HG02884 (cell line): ENCODE measurements around the gene TTLL1.
"Not testable (repeated sequence)": the region's sequence is repeated elsewhere in the genome, so short reads cannot be mapped to it uniquely, and the experiment has no call there.

Source experiments
- ATAC-seq: cut with Tn5 transposase; IDR thresholded peaks from one replicate; pipeline ENCODE4 v1.9.1; 2021; ENCODE audit warnings: mild to moderate bottlenecking, moderate library complexity; ENCODE audit not compliant: unreplicated experiment

TTLL1 gene

GRCh38 chr22:42995654-42996053 lies 93.5 kb downstream of the TTLL1 start:
- not testable (repeated sequence) for ATAC-seq

DNA sequence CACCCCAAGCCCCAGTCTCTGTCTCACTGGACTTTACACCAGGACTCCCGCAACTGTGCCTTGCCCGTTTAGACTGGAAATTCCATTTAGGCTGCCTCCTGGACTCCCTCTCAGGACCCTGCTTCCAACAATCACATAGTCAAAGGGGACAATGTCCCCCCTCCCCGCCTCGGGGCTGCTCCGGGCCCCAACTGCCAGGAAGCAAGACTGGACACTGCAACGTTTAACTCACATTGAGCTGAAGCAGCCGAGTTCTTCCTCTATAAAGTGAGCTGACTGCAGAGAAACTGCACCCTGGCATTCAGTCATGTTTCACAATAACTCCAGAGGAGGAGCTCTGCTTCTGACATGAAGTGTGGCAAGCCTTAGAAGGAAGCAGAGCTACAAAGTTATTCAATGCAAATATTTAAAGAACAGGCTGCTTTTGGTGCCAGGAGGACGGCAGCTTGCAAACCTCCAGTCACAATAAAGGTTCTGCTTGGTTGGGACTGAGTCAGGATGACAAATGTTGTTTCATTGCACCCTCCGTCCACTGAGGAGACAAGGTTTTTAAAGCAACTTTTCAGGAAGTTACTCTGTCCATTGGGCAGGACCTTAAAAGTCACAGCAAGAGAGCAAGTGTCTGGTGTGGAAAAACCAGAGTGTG lies 94.2 kb downstream of the TTLL1 start:
- ATAC-seq = no peak

DNA sequence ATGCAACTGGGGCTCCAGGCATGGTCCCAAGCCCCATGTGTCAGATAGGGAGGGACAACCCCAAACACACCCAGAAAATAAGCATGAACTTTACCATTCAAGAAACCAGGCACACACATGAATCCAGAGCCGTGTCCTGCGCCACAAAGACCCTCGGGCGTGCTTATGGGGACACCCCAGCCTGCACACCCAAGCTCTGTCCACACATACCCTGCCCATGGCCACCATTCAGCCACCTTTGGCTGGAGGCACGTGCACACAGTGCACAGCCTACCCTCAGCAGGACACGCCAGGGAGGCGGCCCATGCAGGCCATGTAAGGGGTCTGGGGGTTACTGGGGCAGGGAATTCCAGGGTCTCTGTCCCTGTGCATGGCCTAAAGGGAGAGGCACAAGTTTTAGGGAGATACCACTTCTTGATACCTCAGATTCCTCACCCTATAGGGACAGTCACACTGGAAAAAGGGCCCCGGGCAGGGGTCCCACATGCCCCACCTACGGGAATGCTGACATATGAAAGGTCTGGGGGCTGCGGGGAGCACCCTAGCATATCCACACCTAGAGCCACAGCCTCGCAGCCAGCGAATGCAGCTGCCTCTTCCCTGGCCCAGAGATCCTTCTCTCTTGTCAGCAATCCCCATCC lies 94.8 kb downstream of the TTLL1 start:
- ATAC-seq = no peak

- no peak for ATAC-seq
These were observed 95.4 kb downstream of the TTLL1 start for GRCh38 chr22:42993651-42994275.

DNA sequence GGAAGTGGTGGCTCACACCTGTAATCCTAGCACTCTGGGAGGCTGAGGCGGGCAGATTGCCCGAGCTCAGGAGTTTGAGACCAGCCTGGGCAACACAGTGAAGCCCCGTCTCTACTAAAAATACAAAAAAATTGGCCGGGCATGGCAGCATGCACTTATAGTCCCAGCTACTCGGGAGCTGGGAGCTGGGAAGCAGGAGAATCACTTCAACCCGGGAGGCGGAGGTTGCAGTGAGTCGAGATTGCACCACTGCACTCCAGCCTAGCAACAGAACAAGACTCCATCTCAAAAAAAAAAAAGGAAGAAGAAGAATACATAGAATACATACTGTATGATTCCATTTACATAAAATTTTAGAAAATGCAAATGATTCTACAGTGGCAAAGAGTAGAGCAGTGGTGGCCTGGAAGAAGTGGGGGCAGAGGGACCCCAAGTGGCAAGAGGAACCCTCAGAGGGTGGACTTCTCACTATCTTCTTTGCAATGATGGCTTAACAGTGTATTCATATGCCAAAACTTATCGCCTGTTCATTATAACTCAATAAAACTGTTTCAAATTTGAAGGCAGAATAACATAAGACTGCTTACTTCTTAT lies 96.2 kb downstream of the TTLL1 start:
- ATAC-seq = no peak

DNA sequence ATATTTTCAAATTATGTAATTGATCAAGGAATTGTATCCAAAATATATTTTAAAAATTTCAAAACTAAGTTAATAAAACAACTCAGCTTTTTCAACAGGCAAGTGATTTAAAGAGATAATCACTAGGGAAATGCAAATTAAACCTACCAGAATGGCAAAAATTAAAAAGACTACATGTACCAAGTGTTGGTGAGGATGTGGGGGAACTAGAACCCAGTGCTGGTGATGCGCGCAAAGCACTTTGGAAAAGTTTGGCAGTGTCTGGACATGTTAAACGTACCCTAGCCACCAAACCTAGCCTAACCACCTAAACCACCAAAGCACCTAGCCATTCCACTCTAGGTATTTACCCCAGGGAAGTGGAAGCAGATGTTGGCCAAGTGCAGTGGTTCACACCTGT lies 97.1 kb downstream of the TTLL1 start:
- no peak for ATAC-seq

DNA sequence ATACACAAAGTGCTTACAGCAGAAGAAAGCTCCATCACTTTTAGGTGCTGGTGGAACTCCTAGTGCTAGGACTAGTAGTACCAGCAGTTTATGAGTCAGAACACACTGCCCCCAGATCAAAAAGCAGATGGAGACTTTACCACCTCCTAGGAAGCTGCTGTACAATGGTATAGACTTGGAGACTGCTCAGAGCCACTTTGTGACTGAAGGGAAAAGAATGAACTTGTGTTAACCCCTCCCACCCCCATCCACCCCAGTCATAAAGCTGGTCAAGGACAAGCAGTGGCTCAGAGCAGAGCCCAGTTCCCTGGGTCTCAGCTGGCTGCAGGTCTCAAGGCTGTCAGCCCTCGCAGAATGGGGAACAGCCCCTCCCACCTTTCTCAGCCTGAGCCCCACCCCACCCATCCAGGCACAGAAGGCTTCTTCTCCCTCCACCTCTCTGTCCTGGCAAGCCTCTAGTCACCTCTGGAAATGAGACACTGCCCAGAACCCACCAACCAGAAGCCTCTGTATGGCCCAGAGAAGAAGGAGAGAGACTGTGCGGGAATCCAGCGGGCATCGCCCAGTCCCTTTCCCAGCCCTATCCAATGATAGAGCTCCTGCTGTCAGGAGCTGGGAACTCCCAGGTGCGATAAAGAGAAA lies 98.1 kb downstream of the TTLL1 start:
- ATAC-seq = no peak

DNA sequence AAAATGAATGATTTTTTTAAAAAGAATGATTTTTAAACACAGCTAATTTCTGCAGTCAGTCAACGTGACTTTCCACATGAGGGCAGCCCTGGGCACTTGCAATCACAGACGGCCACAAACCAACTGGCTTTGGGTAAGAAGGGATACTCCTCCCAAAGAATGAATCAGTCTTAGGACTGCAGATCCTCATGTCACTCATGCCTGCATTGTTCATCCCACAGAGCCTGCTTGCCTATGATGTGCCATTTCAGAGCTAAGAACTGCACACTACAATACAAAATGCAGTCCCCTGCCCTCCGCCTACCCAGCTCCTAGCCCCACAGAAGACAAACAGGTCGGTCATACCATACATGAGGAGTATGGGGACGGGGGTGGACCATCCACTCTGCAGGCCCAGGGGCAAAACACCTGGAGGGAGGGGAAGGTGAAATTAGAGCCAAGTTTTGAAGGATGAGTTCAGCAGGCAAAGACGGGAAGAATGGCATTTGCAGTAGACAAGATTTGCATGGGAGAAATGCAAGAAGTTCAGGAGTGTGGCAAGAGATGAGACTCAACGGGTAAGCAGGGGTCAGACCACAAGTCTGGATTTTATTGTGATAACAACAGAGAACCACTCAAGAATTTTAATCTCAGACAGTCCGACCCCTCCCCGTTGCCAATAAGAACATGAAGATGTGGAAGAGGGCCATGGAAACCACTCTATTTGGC lies 98.9 kb downstream of the TTLL1 start:
- ATAC-seq = no peak
